HT1080 (cell line): ENCODE results near the gene EXTL1. TPM values are rescaled to one million over a fixed set of nuclear protein-coding genes. Genes with fewer than 3 reads are reported as not detected.
A peak's percentile ranks its signal among the peaks of the same experiment; 100 is the strongest.

Experiments used
- DNase-seq: peaks from one replicate; pipeline ENCODE4 v3.0.0-alpha.2; 2015; ENCODE audit warnings: low read depth
- small RNA-seq: library from RNA; depleted of rRNA; stranded (forward); fragments of <200 nt; gene quantifications from one replicate; pipeline ENCODE3, GENCODE V24; 2014
- total RNA-seq: library from RNA; depleted of rRNA; stranded (reverse); fragments of >200 nt; shearing (Covaris generic); gene quantifications from 2 replicates; pipeline ENCODE4 v1.2.3, GENCODE V29; 2014; rRNA removed

The EXTL1 gene
- total RNA-seq, 1 experiment from 2014 or later: not detected

- DNase-seq: no peak
Observed at GRCh38 chr1:26067432-26067911, 45.9 kb downstream of the EXTL1 start, which contains the start of gene TRIM63. Gene TRIM63, minus strand, starts transcription at chr1:26067630. Its CDS starts 136 bp downstream, at chr1:26067494.

GRCh38 chr1:26069941-26070295, 48.3 kb downstream of the EXTL1 start:
- DNase-seq: no peak

GRCh38 chr1:26070296-26070962, 48.9 kb downstream of the EXTL1 start:
- DNase-seq: peak; percentile 9

GRCh38 chr1:26070963-26071342, 49.4 kb downstream of the EXTL1 start:
- no peak for DNase-seq

- no peak for DNase-seq
Observed at GRCh38 chr1:26072305-26072704, 50.7 kb downstream of the EXTL1 start.

GRCh38 chr1:26075421-26076144, 54.0 kb downstream of the EXTL1 start:
- DNase-seq: no peak

- DNase-seq: no peak
Observed at GRCh38 chr1:26077524-26077923, 55.9 kb downstream of the EXTL1 start.

- DNase-seq: no peak
Observed at GRCh38 chr1:26078286-26079177, 57.0 kb downstream of the EXTL1 start.

GRCh38 chr1:26079178-26079563, 57.6 kb downstream of the EXTL1 start:
- DNase-seq: no peak

GRCh38 chr1:26079960-26080814, 58.6 kb downstream of the EXTL1 start:
- DNase-seq: no peak

- no peak for DNase-seq
Observed at GRCh38 chr1:26081267-26082019, 59.9 kb downstream of the EXTL1 start.

- no peak for DNase-seq
Observed at GRCh38 chr1:26082020-26082350, 60.4 kb downstream of the EXTL1 start.

GRCh38 chr1:26083208-26083607, 61.6 kb downstream of the EXTL1 start:
- peak; percentile 17 for DNase-seq

GRCh38 chr1:26084091-26084561, 62.6 kb downstream of the EXTL1 start:
- DNase-seq: no peak

GRCh38 chr1:26084844-26085243, 63.3 kb downstream of the EXTL1 start:
- DNase-seq: no peak

Small RNA genes lying within 50 kb of the gene (small RNA-seq; reads per million reads assigned to genes)
- gene RF00283 (not detected), gene RF00492 (not detected)

Other genes with a start within 250 kb of the EXTL1 start
- gene SELENON, start 221.6 kb upstream of the EXTL1 start, total RNA-seq: 24.3 and 36.5 TPM in 2 replicates
- gene MTFR1L, start 201.8 kb upstream of the EXTL1 start, total RNA-seq: 43.4 and 47.5 TPM in 2 replicates
- gene AUNIP, start 162.3 kb upstream of the EXTL1 start, total RNA-seq: 12.8 and 15.8 TPM in 2 replicates
- 9.6 and 10.0 TPM in 2 replicates for gene PAQR7, start 146.1 kb upstream of the EXTL1 start, total RNA-seq
- 314 and 408 TPM in 2 replicates for gene STMN1, start 115.4 kb upstream of the EXTL1 start, total RNA-seq
- 5.4 and 7.1 TPM in 2 replicates for gene PAFAH2, start 23.7 kb upstream of the EXTL1 start, total RNA-seq
- gene SLC30A2, start 24.3 kb downstream of the EXTL1 start, total RNA-seq: not detected in 2 replicates
- gene TRIM63, start 45.9 kb downstream of the EXTL1 start, total RNA-seq: not detected in 2 replicates
- 4.0 and 4.5 TPM in 2 replicates for gene PDIK1L, start 90.0 kb downstream of the EXTL1 start, total RNA-seq
- 0.10 and 0.19 TPM in 2 replicates for gene FAM110D, start 137.3 kb downstream of the EXTL1 start, total RNA-seq
- gene C1orf232, start 147.2 kb downstream of the EXTL1 start, total RNA-seq: not detected in 2 replicates
- 51.1 and 51.9 TPM in 2 replicates for gene ZNF593, start 148.1 kb downstream of the EXTL1 start, total RNA-seq
- not detected in 2 replicates for gene ZNF593OS, start 150.1 kb downstream of the EXTL1 start, total RNA-seq
- 0.10 and 0.26 TPM in 2 replicates for gene CNKSR1, start 155.7 kb downstream of the EXTL1 start, total RNA-seq
- not detected in 2 replicates for gene CATSPER4, start 168.8 kb downstream of the EXTL1 start, total RNA-seq
- gene CEP85, start 212.4 kb downstream of the EXTL1 start, total RNA-seq: 15.5 and 18.3 TPM in 2 replicates